Activated B cell treated with CpG ODN at 0.5 μM for 24 hours (primary cell): ENCODE results near the gene RAD51C. TPM values are rescaled to one million over a fixed set of nuclear protein-coding genes. Genes with fewer than 3 reads are reported as not detected.
"Not testable (repeated sequence)": the region's sequence is repeated elsewhere in the genome, so short reads cannot be mapped to it uniquely, and the experiment has no call there.

ENCODE experiments used
- ATAC-seq: fragments of 200-7000 bp; cut with Tn5 transposase; one replicate; pipeline ENCODE4 v1.10.0; 2021; ENCODE audit warnings: low read depth, mild to moderate bottlenecking, moderate library complexity
- CTCF ChIA-PET: fragments of 350-600 bp; sonication (Branson Sonifier 250); formaldehyde crosslinking; loops from one replicate; lab custom pipeline; 2021; ENCODE audit warnings: antibody characterized with exemption; lab: Charles Lee
- POLR2A ChIA-PET: fragments of 350-600 bp; sonication (Branson Sonifier 250); formaldehyde crosslinking; loops from one replicate; lab custom pipeline; 2021; ENCODE audit warnings: antibody characterized with exemption; lab: Charles Lee
- DNase-seq: peaks from one replicate; pipeline ENCODE4 v3.0.0; 2022
- H3K27ac Mint-ChIP-seq: one replicate; pipeline ENCODE4 v1.8.0; 2020; ENCODE audit warnings: mixed read lengths
- H3K27me3 Mint-ChIP-seq: one replicate; pipeline ENCODE4 v1.8.0; 2021; ENCODE audit warnings: mixed read lengths
- H3K36me3 Mint-ChIP-seq: one replicate; pipeline ENCODE4 v1.8.0; 2021; ENCODE audit warnings: low read depth, mixed read lengths
- H3K4me1 Mint-ChIP-seq: one replicate; pipeline ENCODE4 v1.8.0; 2021; ENCODE audit warnings: mixed read lengths
- H3K4me3 Mint-ChIP-seq: one replicate; pipeline ENCODE4 v1.8.0; 2020; ENCODE audit warnings: mild to moderate bottlenecking, mixed read lengths
- H3K9me3 Mint-ChIP-seq: one replicate; pipeline ENCODE4 v1.8.0; 2020; ENCODE audit warnings: mixed read lengths
- CTCF ChIP-seq: fragments of 200-600 bp; IDR thresholded peaks from one replicate; pipeline ENCODE4 v1.8.0; 2022; ENCODE audit warnings: antibody characterized with exemption, mild to moderate bottlenecking
- intact Hi-C: fragments of 100-400 bp; cut with micrococcal nuclease; formaldehyde crosslinking; loops from one replicate; pipeline ENCODE4 v1.15.1; 2024
- total RNA-seq: library from RNA; stranded (reverse); gene quantifications from 2 replicates; pipeline ENCODE4 v1.2.3, GENCODE V29; 2022

The RAD51C gene
- 32.8 and 36.8 TPM in 2 replicates for total RNA-seq

GRCh38 chr17:58692239-58693055 is at the start of gene RAD51C:
RAD51C (plus strand) TSS chr17:58692602; CDS start chr17:58692644, 42 bp downstream.
- peaks cover 22% of the 10 kb centered on the region for H3K4me1 Mint-ChIP-seq
- ChIA-PET CTCF (interaction anchor here (1.3 to 1.8 kb wide), 3 partner anchors 104 to 313 kb away, joined by 3 to 9 read pairs (median 7); no protein-coding TSS in a partner anchor), POLR2A (interaction anchor here (0.7 to 3.8 kb wide), 16 partner anchors 9 to 666 kb away, joined by 3 to 82 read pairs (median 7); partner anchors contain the start of genes HSF5, PPM1E, SMG8 and SUPT4H1)
- H3K27ac Mint-ChIP-seq, result peak within 1 kb of the TSS; percentile 89
- peak; percentile 98 for ATAC-seq
- H3K9me3 Mint-ChIP-seq, result no peaks in the 10 kb centered on the region
- H3K27me3 Mint-ChIP-seq, result no peaks in the 10 kb centered on the region
- intact Hi-C loops, result loop anchor here (1.0 to 10.0 kb wide), 6 partner anchors 33 to 309 kb away; partner anchors contain the start of gene PPM1E
- H3K36me3 Mint-ChIP-seq, result peaks cover 24% of the 10 kb centered on the region
- no peak for TF ChIP-seq CTCF
- peak; percentile 83 for DNase-seq
- H3K4me3 Mint-ChIP-seq, result peak within 1 kb of the TSS; percentile 94

GRCh38 chr17:58643147-58643546 is 49.3 kb upstream of the RAD51C start:
- H3K9me3 Mint-ChIP-seq, result no peaks in the 10 kb centered on the region
- no peak overlapping the region for H3K27ac Mint-ChIP-seq
- ChIA-PET CTCF (no interaction called here), POLR2A (interaction anchor here (1.0 to 2.3 kb wide), 2 partner anchors 11 to 14 kb away, joined by 3 to 26 read pairs; no protein-coding TSS in a partner anchor)
- intact Hi-C loops, result no loop called here
- ATAC-seq (no peak), DNase-seq (no peak)
- H3K4me3 Mint-ChIP-seq, result no peak overlapping the region
- no peaks in the 10 kb centered on the region for H3K4me1 Mint-ChIP-seq
- TF ChIP-seq CTCF, result no peak
- no peaks in the 10 kb centered on the region for H3K27me3 Mint-ChIP-seq
- H3K36me3 Mint-ChIP-seq, result no peaks in the 10 kb centered on the region

- ChIA-PET POLR2A (interaction anchor here (0.6 to 2.5 kb wide), 3 partner anchors 11 to 984 kb away, joined by 3 to 9 read pairs (median 3); no protein-coding TSS in a partner anchor), CTCF (no interaction called here)
- no peak overlapping the region for H3K4me3 Mint-ChIP-seq
- no peaks in the 10 kb centered on the region for H3K27me3 Mint-ChIP-seq
- no peak for DNase-seq
- ATAC-seq, result no peak
- no peaks in the 10 kb centered on the region for H3K9me3 Mint-ChIP-seq
- intact Hi-C loops, result no loop called here
- TF ChIP-seq CTCF, result no peak
- H3K27ac Mint-ChIP-seq, result no peak overlapping the region
- no peaks in the 10 kb centered on the region for H3K36me3 Mint-ChIP-seq
- H3K4me1 Mint-ChIP-seq, result no peaks in the 10 kb centered on the region
Observed at GRCh38 chr17:58648236-58648635, 44.2 kb upstream of the RAD51C start.

GRCh38 chr17:58657962-58658803 is 34.2 kb upstream of the RAD51C start:
- POLR2A ChIA-PET, result interaction anchor here (0.6 to 11.2 kb wide), 20 partner anchors 10 to 692 kb away, joined by 3 to 321 read pairs (median 6); partner anchors contain the start of genes HSF5, MTMR4, RAD51C and TEX14
- H3K36me3 Mint-ChIP-seq, CTCF ChIA-PET, DNase-seq, H3K9me3 Mint-ChIP-seq, ATAC-seq, H3K27me3 Mint-ChIP-seq: not testable (repeated sequence)
- H3K27ac Mint-ChIP-seq, result peak overlapping the region; percentile 100
- peak overlapping the region; percentile 84 for H3K4me3 Mint-ChIP-seq
- intact Hi-C loops, result loop anchor here (2.0 kb wide), 1 partner anchor 449 kb away; the partner anchor contains the start of gene TRIM37
- peaks cover 13% of the 10 kb centered on the region for H3K4me1 Mint-ChIP-seq
